Measurements from ENCODE around the gene SLC6A6. TPM values are rescaled to one million over a fixed set of nuclear protein-coding genes. Genes with fewer than 3 reads are reported as not detected.

SLC6A6 gene
- total and polyA plus RNA-seq, 2 donors (not counting 1 experiment from before 2014, with no cell fraction given): 8.9 to 24.0 TPM

- H4K20me1 ChIP-seq (ENCODE audit: control insufficient read depth, extremely low read depth, insufficient read depth, low read length): no peaks in the 10 kb centered on the region
- no peaks in the 10 kb centered on the region for H3K9me3 ChIP-seq (ENCODE audit: control insufficient read depth, insufficient read depth, low read depth, low read length)
- H2AFZ ChIP-seq (ENCODE audit: low read length): no peak overlapping the region
- no peaks in the 10 kb centered on the region for H3K36me3 ChIP-seq (ENCODE audit: control insufficient read depth, insufficient read depth, low read length)
- H3K4me3 ChIP-seq (replicated peaks in 1 of 4; ENCODE audit: control extremely low read depth in 1 of 4, insufficient read depth in 1 of 4, low read depth in 3 of 4, low read length in 4 of 4): no peak overlapping the region
- H3K79me2 ChIP-seq (ENCODE audit: control insufficient read depth, insufficient read depth, low read length): no peaks in the 10 kb centered on the region
- H3K9ac ChIP-seq (ENCODE audit: insufficient read depth, low read length): no peak overlapping the region
- TF ChIP-seq EZH2 (IDR thresholded peaks at IDR 0.05; ENCODE audit: low read length, missing control alignments) (no peak), CTCF (conservative IDR thresholded peaks at IDR 0.05 in 1 of 2, IDR thresholded peaks at IDR 0.05 in 1 of 2; ENCODE audit: low read depth in 1 of 2, low read length in 2 of 2) (no peak)
- DNase-seq (ENCODE audit: low read depth in 2 of 2): no peak
- no peak overlapping the region for H3K4me2 ChIP-seq (ENCODE audit: extremely low read depth, insufficient read depth, low read length)
- H3K27me3 ChIP-seq (ENCODE audit: control insufficient read depth, insufficient read depth, low read length): no peaks in the 10 kb centered on the region
- H3K4me1 ChIP-seq (ENCODE audit: control insufficient read depth, extremely low read depth, insufficient read depth, low read length): no peaks in the 10 kb centered on the region
- H3K27ac ChIP-seq (ENCODE audit: insufficient read depth, low read length): no peak overlapping the region
These were observed 136.2 kb downstream of the SLC6A6 start for GRCh38 chr3:14538451-14539088.

Other genes with a start within 250 kb of the SLC6A6 start
- 64.5 and 95.6 TPM in 2 replicates for gene XPC, start 224.0 kb upstream of the SLC6A6 start, total RNA-seq
- 18.4 and 19.0 TPM in 2 replicates for gene XPC, start 224.0 kb upstream of the SLC6A6 start, polyA plus RNA-seq
- gene LSM3, start 223.8 kb upstream of the SLC6A6 start, total RNA-seq: 5.1 and 5.9 TPM in 2 replicates
- 14.9 and 20.0 TPM in 2 replicates for gene LSM3, start 223.8 kb upstream of the SLC6A6 start, polyA plus RNA-seq
- under 0.01 TPM in 2 replicates for gene GRIP2, start 137.7 kb downstream of the SLC6A6 start, total RNA-seq
- 0.10 and 0.87 TPM in 2 replicates for gene GRIP2, start 137.7 kb downstream of the SLC6A6 start, polyA plus RNA-seq
- 12.1 and 12.7 TPM in 2 replicates for gene CCDC174, start 249.2 kb downstream of the SLC6A6 start, total RNA-seq
- 11.4 and 14.4 TPM in 2 replicates for gene CCDC174, start 249.2 kb downstream of the SLC6A6 start, polyA plus RNA-seq